Left renal pelvis (tissue), 4 donors: ENCODE measurements around the gene SPOCK3. TPM values are rescaled to one million over a fixed set of nuclear protein-coding genes. Genes with fewer than 3 reads are reported as not detected.

Source experiments
- DNase-seq, 4 donors: peaks; one replicate each; pipeline ENCODE4 v3.0.0-alpha.2; 2013; ENCODE audit warnings: low read depth in 4 of 4, low spot score in 3 of 4
- polyA plus RNA-seq, 4 donors: library from polyadenylated mRNA; unstranded; fragments of 120-200 nt; gene quantifications; one replicate each; pipeline ENCODE4 v1.2.1, GENCODE V29; 2013; ENCODE audit not compliant: insufficient read length in 4 of 4

Gene SPOCK3
- polyA plus RNA-seq, 4 donors = 8.3 to 95.6 (median 15.0) TPM

DNA sequence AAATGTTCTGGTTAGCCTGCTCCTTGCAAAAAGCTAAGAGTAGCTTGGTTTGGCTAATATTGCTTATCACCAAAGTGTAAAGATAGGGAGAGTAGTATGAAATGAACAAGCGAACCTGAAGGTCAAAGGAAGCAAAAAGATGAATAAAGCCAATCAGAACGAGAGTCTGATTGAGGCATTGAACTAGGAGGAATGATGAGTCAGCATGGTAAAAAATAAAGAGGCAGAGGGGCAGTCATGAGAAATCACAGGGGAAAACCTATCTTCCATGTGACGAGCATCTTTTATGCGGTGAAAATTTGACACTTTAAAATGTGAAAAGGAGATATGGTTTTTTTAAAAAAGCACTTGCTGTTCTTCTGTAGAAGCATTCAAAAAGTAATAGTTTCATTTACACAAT lies 533.7 kb downstream of the SPOCK3 start:
- no peak for DNase-seq

- no peak for DNase-seq
Measured at GRCh38 chr4:166688835-166689234, 545.5 kb downstream of the SPOCK3 start.

- DNase-seq = no peak
Measured at GRCh38 chr4:166687828-166688227, 546.5 kb downstream of the SPOCK3 start.
